ENCODE data around the gene DALRD3.

Gene DALRD3

GRCh38 chr3:49017971-49018706 lies at the start of gene DALRD3:
Gene DALRD3, minus strand, starts transcription at chr3:49018580. Its CDS starts 16 bp downstream, at chr3:49018564.
- peak; percentile 60 for DNase-seq

GRCh38 chr3:49058011-49058410 lies 39.6 kb upstream of the DALRD3 start:
- no peak for DNase-seq

- DNase-seq: no peak
These were observed 38.9 kb upstream of the DALRD3 start for GRCh38 chr3:49057268-49057667.

GRCh38 chr3:49054344-49054862 lies 36.0 kb upstream of the DALRD3 start:
- DNase-seq: no peak

- DNase-seq: no peak
These were observed 35.2 kb upstream of the DALRD3 start for GRCh38 chr3:49053543-49053942.

GRCh38 chr3:49035281-49035680 lies 16.9 kb upstream of the DALRD3 start:
- no peak for DNase-seq

GRCh38 chr3:49034650-49035049 lies 16.3 kb upstream of the DALRD3 start:
- DNase-seq: no peak

GRCh38 chr3:49032646-49033304 lies 14.4 kb upstream of the DALRD3 start:
- DNase-seq: no peak

GRCh38 chr3:49030321-49030720 lies 11.9 kb upstream of the DALRD3 start:
- DNase-seq: no peak

GRCh38 chr3:49029563-49029884 lies 11.1 kb upstream of the DALRD3 start:
- DNase-seq: no peak

- DNase-seq: peak; percentile 95
These were observed 10.5 kb upstream of the DALRD3 start, which contains the start of gene IMPDH2 for GRCh38 chr3:49028673-49029562. Gene IMPDH2, minus strand, starts transcription at chr3:49029398. Its CDS starts 48 bp downstream, at chr3:49029350.

GRCh38 chr3:49028298-49028672 lies 9.9 kb upstream of the DALRD3 start:
- no peak for DNase-seq

GRCh38 chr3:49027634-49028033 lies 9.3 kb upstream of the DALRD3 start:
- DNase-seq: no peak

GRCh38 chr3:49026536-49026935 lies 8.2 kb upstream of the DALRD3 start:
- no peak for DNase-seq

GRCh38 chr3:49025793-49026520 lies 7.6 kb upstream of the DALRD3 start:
- DNase-seq: no peak

GRCh38 chr3:49025005-49025792 lies 6.8 kb upstream of the DALRD3 start:
- no peak for DNase-seq

- DNase-seq: no peak
These were observed 6.1 kb upstream of the DALRD3 start for GRCh38 chr3:49024449-49024848.

GRCh38 chr3:49023775-49024174 lies 5.4 kb upstream of the DALRD3 start:
- no peak for DNase-seq

- DNase-seq: no peak
These were observed 4.3 kb upstream of the DALRD3 start for GRCh38 chr3:49022688-49023171.

- peak; percentile 92 for DNase-seq
These were observed 3.7 kb upstream of the DALRD3 start, which contains the start of gene NDUFAF3 for GRCh38 chr3:49021813-49022687. Gene NDUFAF3, plus strand, starts transcription at chr3:49022121. Its CDS starts 24 bp downstream, at chr3:49022145.
